Liver (tissue), 9 donors: Measurements from ENCODE around the gene CCM2. TPM values are rescaled to one million over a fixed set of nuclear protein-coding genes. Genes with fewer than 3 reads are reported as not detected.

Source experiments
- DNase-seq: peaks from one replicate; pipeline ENCODE4 v3.0.0-alpha.2; 2017; ENCODE audit warnings: low spot score
- H3K27ac ChIP-seq, 2 donors: one replicate each; pipeline ENCODE4 v1.7.0; 2013; ENCODE audit warnings: inconsistent platforms in 2 of 2, low read length in 2 of 2, control low read depth in 1 of 2, low read depth in 1 of 2, mild to moderate bottlenecking in 1 of 2
- H3K27me3 ChIP-seq, 4 donors: one replicate each; pipeline versions ENCODE4 v1.6.1 to v1.7.0; 2013; ENCODE audit warnings: low read length in 3 of 4, inconsistent platforms in 1 of 4, mild to moderate bottlenecking in 1 of 4, moderate library complexity in 1 of 4; ENCODE audit not compliant: control insufficient read depth in 4 of 4, insufficient read depth in 4 of 4
- H3K36me3 ChIP-seq, 4 donors: one replicate each; pipeline versions ENCODE4 v1.6.1 to v1.7.0; 2013; ENCODE audit warnings: low read length in 3 of 4, mild to moderate bottlenecking in 3 of 4, low read depth in 1 of 4, moderate library complexity in 1 of 4; ENCODE audit not compliant: control insufficient read depth in 4 of 4, insufficient read depth in 3 of 4
- H3K4me1 ChIP-seq, 4 donors: one replicate each; pipeline versions ENCODE4 v1.6.1 to v1.7.0; 2013; ENCODE audit warnings: low read length in 3 of 4, mild to moderate bottlenecking in 3 of 4, moderate library complexity in 1 of 4; ENCODE audit not compliant: control insufficient read depth in 4 of 4, insufficient read depth in 4 of 4
- H3K4me3 ChIP-seq, 3 donors: one replicate each; pipeline versions ENCODE4 v1.6.1 to v1.7.0; 2013; ENCODE audit warnings: low read length in 3 of 3, control low read depth in 1 of 3, low read depth in 1 of 3, mild to moderate bottlenecking in 1 of 3
- H3K9ac ChIP-seq, 2 donors: one replicate each; pipeline ENCODE4 v1.7.0; 2013; ENCODE audit warnings: low read length in 2 of 2, mild to moderate bottlenecking in 2 of 2, moderate library complexity in 2 of 2, control low read depth in 1 of 2, low read depth in 1 of 2
- H3K9me3 ChIP-seq, 4 donors: one replicate each; pipeline versions ENCODE4 v1.6.1 to v1.7.0; 2013; ENCODE audit warnings: low read length in 3 of 4; ENCODE audit not compliant: control insufficient read depth in 4 of 4
- EGR1 ChIP-seq, 2 donors: IDR thresholded peaks; 2 replicates each; pipeline ENCODE4 v1.6.1; 2016 to 2018; ENCODE audit warnings: antibody characterized with exemption in 2 of 2, low read depth in 2 of 2
- FOXA1 ChIP-seq: IDR thresholded peaks from 2 replicates; pipeline ENCODE4 v1.6.1; 2016; ENCODE audit warnings: antibody characterized with exemption
- FOXA2 ChIP-seq: IDR thresholded peaks from 2 replicates; pipeline ENCODE4 v1.6.1; 2016; ENCODE audit warnings: antibody characterized with exemption
- GABPA ChIP-seq, 2 donors: IDR thresholded peaks in 1 of 2; conservative IDR thresholded peaks in 1 of 2; 2 replicates each; pipeline ENCODE4 v1.6.1; 2016; ENCODE audit warnings: antibody characterized with exemption in 2 of 2, mild to moderate bottlenecking in 1 of 2, moderate library complexity in 1 of 2
- HNF4A ChIP-seq, 2 donors: conservative IDR thresholded peaks; 2 replicates each; pipeline ENCODE4 v1.6.1; 2016; ENCODE audit warnings: antibody characterized with exemption in 2 of 2, mild to moderate bottlenecking in 2 of 2
- HNF4G ChIP-seq: IDR thresholded peaks from 2 replicates; pipeline ENCODE4 v1.6.1; 2016; ENCODE audit warnings: antibody characterized with exemption
- JUND ChIP-seq, 2 donors: IDR thresholded peaks; 2 replicates each; pipeline ENCODE4 v1.6.1; 2016; ENCODE audit warnings: antibody characterized with exemption in 2 of 2
- NR2F2 ChIP-seq: IDR thresholded peaks from 2 replicates; pipeline ENCODE4 v1.6.1; 2016; ENCODE audit warnings: antibody characterized with exemption
- RAD21 ChIP-seq, 2 donors: IDR thresholded peaks; 2 replicates each; pipeline ENCODE4 v1.6.1; 2016; ENCODE audit warnings: antibody characterized with exemption in 2 of 2, mild to moderate bottlenecking in 2 of 2
- RXRA ChIP-seq, 2 donors: IDR thresholded peaks; 2 replicates each; pipeline ENCODE4 v1.6.1; 2017 to 2018; ENCODE audit warnings: antibody characterized with exemption in 2 of 2, mild to moderate bottlenecking in 1 of 2
- SP1 ChIP-seq: IDR thresholded peaks from 2 replicates; pipeline ENCODE4 v1.6.1; 2018; ENCODE audit warnings: antibody characterized with exemption, mild to moderate bottlenecking
- TAF1 ChIP-seq: conservative IDR thresholded peaks from 2 replicates; pipeline ENCODE4 v1.6.1; 2016; ENCODE audit warnings: antibody characterized with exemption, mild to moderate bottlenecking
- YY1 ChIP-seq: IDR thresholded peaks from 2 replicates; pipeline ENCODE4 v1.6.1; 2016; ENCODE audit warnings: antibody characterized with exemption, mild to moderate bottlenecking
- WGBS: extraction: QIAGEN DNeasy Blood & Tissue Kit; methylation state at CpG from one replicate; pipeline ENCODE4 v1.1.7; 2013; 5-methylcytosine and 5-hydroxymethylcytosine counted together
- polyA plus RNA-seq, 2 donors: library from polyadenylated mRNA; stranded (reverse) in 1 of 2; unstranded in 1 of 2; fragments of 200-250 nt in 1 of 2; fragments of >200 nt in 1 of 2; fragmentation: Nextera tagmentation in 1 of 2; extraction: Ambion mirVana in 1 of 2; gene quantifications; one replicate each; pipeline versions ENCODE4 v1.2.1 to v1.2.3, GENCODE V29; 2013 to 2015
- total RNA-seq, 2 donors: library from RNA; depleted of rRNA; stranded (reverse); fragments of >200 nt; gene quantifications; one replicate each; pipeline ENCODE4 v1.2.3, GENCODE V29; 2014
- TF ChIP-seq, protein P1 (sequence below): fragments of 150-350 bp; IDR thresholded peaks from 2 replicates; pipeline ENCODE4 v1.5.1; 2017; ENCODE audit warnings: improper control_type of control experiment, low read depth, low read length; ENCODE audit not compliant: missing input control
- TF ChIP-seq, protein P2 (sequence below): IDR thresholded peaks from 2 replicates; pipeline ENCODE4 v1.6.1; 2016; ENCODE audit warnings: antibody characterized with exemption
- TF ChIP-seq, protein P3 (sequence below): IDR thresholded peaks from 2 replicates; pipeline ENCODE4 v1.6.1; 2016; ENCODE audit warnings: antibody characterized with exemption
- donor health status: healthy.
- donor health status: healthy.
- donor health status: healthy.
- donor health status: healthy.
- donor health status: healthy.

Gene CCM2
- total and polyA plus RNA-seq, 4 donors: 26.3 to 65.0 (median 47.5) TPM

DNA sequence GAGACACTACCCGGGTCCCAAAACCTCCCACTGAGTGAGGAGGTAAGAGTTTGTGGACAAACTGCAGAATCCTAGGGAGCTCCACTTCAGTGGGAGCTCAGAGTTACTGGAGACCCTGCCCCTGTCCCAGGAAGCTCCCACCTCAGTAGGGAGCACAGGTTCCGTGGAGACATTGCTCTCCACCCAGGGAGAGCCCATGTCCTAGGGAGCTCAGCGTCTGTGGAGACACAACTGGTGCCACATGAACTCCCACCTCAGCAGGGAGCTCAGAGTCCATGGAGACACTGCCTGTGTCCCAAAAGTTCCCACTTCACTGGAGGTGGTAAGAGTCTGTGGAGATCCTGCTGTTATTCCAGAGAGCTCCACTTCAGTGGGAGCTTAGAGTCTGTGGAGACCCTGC is 27.4 kb upstream of the CCM2 start:
- no peaks in the 10 kb centered on the region for H3K9me3 ChIP-seq
- H3K4me1 ChIP-seq: no peaks in the 10 kb centered on the region
- no peak overlapping the region for H3K27ac ChIP-seq
- DNase-seq: no peak
- H3K9ac ChIP-seq: no peak overlapping the region
- TF ChIP-seq RAD21 (IDR thresholded peaks at IDR 0.05): no peak
- 86% methylated on average over 3 of the region's 3 CpGs for WGBS
- H3K36me3 ChIP-seq: no peaks in the 10 kb centered on the region
- no peaks in the 10 kb centered on the region for H3K27me3 ChIP-seq
- no peak overlapping the region for H3K4me3 ChIP-seq

DNA sequence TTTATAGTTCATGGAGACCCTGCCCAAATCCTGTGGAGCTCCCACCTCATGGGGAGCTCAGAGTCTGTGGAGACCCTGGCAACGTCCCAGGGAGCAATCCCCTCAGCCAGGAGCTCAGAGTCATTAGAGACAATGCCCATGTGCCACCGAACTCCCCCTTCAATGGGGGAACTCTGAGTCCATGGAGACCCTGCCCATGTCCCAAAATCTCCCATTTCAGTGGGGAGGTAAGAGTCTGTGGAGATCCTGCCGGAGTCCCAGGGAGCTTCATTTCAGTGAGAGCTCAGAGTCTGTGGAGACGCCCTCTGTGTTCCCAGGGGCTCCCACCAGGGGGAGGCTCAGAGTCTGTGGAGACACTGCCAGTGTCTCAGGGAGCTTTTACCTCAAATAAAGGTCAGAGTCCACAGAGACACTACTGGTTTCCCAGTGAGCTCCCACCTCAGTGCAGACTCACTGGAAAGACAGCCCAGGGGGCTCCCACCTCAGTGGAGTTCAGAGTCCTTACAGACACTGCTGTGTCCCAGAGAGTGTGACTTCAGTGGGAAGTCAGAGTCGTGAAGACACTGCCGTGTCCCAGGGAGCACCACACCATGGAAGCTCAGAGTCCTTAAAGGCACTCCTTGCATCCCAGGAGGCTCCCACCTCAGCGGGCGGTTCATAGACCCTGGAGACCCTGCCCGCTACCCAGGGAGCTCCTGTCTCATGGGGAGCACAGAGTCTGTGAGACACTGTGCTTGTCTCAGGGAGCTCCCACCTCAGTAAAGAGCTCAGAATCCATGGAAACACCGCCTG is 26.2 kb upstream of the CCM2 start:
- TF ChIP-seq TAF1: no peak
- TF ChIP-seq, protein P1, sequence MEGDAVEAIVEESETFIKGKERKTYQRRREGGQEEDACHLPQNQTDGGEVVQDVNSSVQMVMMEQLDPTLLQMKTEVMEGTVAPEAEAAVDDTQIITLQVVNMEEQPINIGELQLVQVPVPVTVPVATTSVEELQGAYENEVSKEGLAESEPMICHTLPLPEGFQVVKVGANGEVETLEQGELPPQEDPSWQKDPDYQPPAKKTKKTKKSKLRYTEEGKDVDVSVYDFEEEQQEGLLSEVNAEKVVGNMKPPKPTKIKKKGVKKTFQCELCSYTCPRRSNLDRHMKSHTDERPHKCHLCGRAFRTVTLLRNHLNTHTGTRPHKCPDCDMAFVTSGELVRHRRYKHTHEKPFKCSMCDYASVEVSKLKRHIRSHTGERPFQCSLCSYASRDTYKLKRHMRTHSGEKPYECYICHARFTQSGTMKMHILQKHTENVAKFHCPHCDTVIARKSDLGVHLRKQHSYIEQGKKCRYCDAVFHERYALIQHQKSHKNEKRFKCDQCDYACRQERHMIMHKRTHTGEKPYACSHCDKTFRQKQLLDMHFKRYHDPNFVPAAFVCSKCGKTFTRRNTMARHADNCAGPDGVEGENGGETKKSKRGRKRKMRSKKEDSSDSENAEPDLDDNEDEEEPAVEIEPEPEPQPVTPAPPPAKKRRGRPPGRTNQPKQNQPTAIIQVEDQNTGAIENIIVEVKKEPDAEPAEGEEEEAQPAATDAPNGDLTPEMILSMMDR: peak; percentile 51
- peak; percentile 38 for TF ChIP-seq HNF4G
- no peak for TF ChIP-seq FOXA1
- peak in 1 of 2 donors; percentile 64 for TF ChIP-seq HNF4A (conservative IDR thresholded peaks at IDR 0.05)
- peak; percentile 62 to 81 for TF ChIP-seq RAD21 (IDR thresholded peaks at IDR 0.05)
- TF ChIP-seq GABPA (IDR thresholded peaks at IDR 0.05 in 1 of 2, conservative IDR thresholded peaks at IDR 0.05 in 1 of 2): no peak
- TF ChIP-seq YY1: no peak
- no peaks in the 10 kb centered on the region for H3K9me3 ChIP-seq
- 81% methylated on average over 10 of the region's 10 CpGs for WGBS
- H3K9ac ChIP-seq: no peak overlapping the region
- no peaks in the 10 kb centered on the region for H3K27me3 ChIP-seq
- no peaks in the 10 kb centered on the region for H3K36me3 ChIP-seq
- DNase-seq: peak; percentile 52
- H3K4me1 ChIP-seq: no peaks in the 10 kb centered on the region
- H3K27ac ChIP-seq: no peak overlapping the region
- H3K4me3 ChIP-seq: no peak overlapping the region

DNA sequence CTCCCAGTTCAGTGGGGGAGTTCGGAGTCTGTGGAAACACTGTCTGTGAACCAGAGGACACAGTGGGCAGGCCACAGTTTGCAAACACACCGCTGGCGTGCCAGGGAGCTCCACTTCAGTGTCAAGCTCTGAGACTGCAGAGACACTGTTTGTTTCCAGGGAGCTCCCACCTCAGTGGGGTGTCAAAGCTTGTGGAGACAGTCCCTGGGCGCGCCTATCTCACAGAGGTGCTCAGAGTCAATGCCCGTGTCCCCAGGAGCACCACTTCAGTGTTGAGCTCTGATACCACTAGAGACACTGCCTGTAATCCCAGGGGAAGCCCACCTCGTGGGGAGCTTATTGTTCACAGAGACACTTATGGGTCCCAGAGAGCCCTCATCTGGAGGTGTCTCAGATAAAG is 25.5 kb upstream of the CCM2 start:
- 92% methylated on average over 7 of the region's 7 CpGs for WGBS

DNA sequence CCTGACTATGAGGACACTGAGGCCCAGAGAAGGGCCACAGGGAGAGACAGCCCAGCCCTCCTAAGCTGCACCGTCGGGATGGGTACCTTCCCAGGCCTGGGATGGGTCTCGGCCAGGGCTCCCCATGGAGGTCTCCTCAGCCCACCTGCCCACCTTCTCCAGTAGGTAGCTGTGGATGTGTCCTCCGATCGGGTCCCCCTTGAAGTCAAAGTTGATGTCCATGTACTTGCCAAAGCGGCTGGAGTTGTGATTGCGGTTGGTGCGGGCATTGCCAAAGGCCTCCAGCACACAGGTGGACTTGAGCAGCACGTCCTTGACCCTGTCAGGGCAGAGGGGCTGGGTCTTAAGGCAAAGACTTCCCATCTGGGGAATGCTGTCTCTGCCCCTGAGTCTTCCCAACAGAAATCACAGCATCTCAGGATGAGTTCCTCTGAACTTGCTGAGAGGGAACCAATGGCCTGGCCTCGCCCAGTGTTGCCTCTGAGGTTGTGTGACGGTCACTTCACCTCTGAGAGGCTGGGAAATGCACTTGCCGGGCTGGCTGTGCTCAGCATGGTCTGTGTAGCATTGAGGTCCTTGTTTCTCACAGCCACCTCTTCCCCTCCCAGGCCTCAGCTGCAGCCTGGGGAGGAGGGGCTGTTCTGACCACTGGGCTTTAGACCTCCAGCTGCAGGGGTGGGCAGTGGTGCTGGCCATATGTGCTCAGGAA is 24.5 kb upstream of the CCM2 start:
- 94% methylated on average over 12 of the region's 12 CpGs for WGBS
- Histone ChIP-seq H3K27ac (no peak overlapping the region), H3K27me3 (no peaks in the 10 kb centered on the region), H3K9ac (no peak overlapping the region), H3K4me1 (no peaks in the 10 kb centered on the region), H3K9me3 (no peaks in the 10 kb centered on the region), H3K4me3 (no peak overlapping the region), H3K36me3 (no peaks in the 10 kb centered on the region)
- DNase-seq: no peak
- TF ChIP-seq JUND (IDR thresholded peaks at IDR 0.05): no peak
- TF ChIP-seq, protein P2, sequence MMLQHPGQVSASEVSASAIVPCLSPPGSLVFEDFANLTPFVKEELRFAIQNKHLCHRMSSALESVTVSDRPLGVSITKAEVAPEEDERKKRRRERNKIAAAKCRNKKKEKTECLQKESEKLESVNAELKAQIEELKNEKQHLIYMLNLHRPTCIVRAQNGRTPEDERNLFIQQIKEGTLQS: no peak
- no peak for TF ChIP-seq NR2F2
- no peak for TF ChIP-seq HNF4A (conservative IDR thresholded peaks at IDR 0.05)
- TF ChIP-seq, protein P1: no peak
- TF ChIP-seq SP1: no peak
- TF ChIP-seq FOXA2: no peak
- TF ChIP-seq, protein P3, sequence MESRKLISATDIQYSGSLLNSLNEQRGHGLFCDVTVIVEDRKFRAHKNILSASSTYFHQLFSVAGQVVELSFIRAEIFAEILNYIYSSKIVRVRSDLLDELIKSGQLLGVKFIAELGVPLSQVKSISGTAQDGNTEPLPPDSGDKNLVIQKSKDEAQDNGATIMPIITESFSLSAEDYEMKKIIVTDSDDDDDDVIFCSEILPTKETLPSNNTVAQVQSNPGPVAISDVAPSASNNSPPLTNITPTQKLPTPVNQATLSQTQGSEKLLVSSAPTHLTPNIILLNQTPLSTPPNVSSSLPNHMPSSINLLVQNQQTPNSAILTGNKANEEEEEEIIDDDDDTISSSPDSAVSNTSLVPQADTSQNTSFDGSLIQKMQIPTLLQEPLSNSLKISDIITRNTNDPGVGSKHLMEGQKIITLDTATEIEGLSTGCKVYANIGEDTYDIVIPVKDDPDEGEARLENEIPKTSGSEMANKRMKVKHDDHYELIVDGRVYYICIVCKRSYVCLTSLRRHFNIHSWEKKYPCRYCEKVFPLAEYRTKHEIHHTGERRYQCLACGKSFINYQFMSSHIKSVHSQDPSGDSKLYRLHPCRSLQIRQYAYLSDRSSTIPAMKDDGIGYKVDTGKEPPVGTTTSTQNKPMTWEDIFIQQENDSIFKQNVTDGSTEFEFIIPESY: no peak
- no peak for TF ChIP-seq RXRA (IDR thresholded peaks at IDR 0.05)
- TF ChIP-seq EGR1 (IDR thresholded peaks at IDR 0.05; ENCODE audit: low read depth in 2 of 2): no peak
- TF ChIP-seq HNF4G: no peak

More for the DNA sequence above, 25.5 kb upstream of the CCM2 start:
- Histone ChIP-seq H3K36me3 (no peaks in the 10 kb centered on the region), H3K4me3 (no peak overlapping the region), H3K27ac (no peak overlapping the region), H3K9me3 (no peaks in the 10 kb centered on the region), H3K27me3 (no peaks in the 10 kb centered on the region), H3K9ac (no peak overlapping the region), H3K4me1 (no peaks in the 10 kb centered on the region)
- no peak for DNase-seq
- TF ChIP-seq FOXA2 (no peak), TAF1 (no peak), FOXA1 (no peak), GABPA (IDR thresholded peaks at IDR 0.05 in 1 of 2, conservative IDR thresholded peaks at IDR 0.05 in 1 of 2) (no peak)
